HepG2 (cell line): ENCODE measurements around the gene SKI. TPM values are rescaled to one million over a fixed set of nuclear protein-coding genes. Genes with fewer than 3 reads are reported as not detected.

ENCODE experiments used
- ATAC-seq: fragments of 200-7000 bp; cut with Tn5 transposase; 3 replicates; pipeline ENCODE4 v1.9.1; 2020; ENCODE audit warnings: mild to moderate bottlenecking, moderate library complexity
- BruUV-seq: library from RNA; stranded (reverse); fragments of 400-500 nt; replicated peaks from 2 replicates; lab custom pipeline; 2021; lab: Mats Ljungman, UMichigan
- CTCF ChIA-PET: fragments of 300-600 bp; formaldehyde crosslinking; extraction: SDS; loops from one replicate; lab custom pipeline; 2021; ENCODE audit warnings: low total read pairs, inconsistent platforms, low intra/inter-chr PET ratio; lab: Yijun Ruan, JAX
- POLR2A ChIA-PET: fragments of 350-600 bp; sonication (Branson Sonifier 250); formaldehyde crosslinking; loops from one replicate; lab custom pipeline; 2020; ENCODE audit warnings: antibody characterized with exemption, inconsistent platforms; lab: Yijun Ruan, JAX
- DNase-seq: peaks from one replicate; pipeline ENCODE4 v3.0.0-alpha.2; 2015; ENCODE audit warnings: low spot score
- FAIRE-seq: peaks from 3 replicates; lab custom pipeline; 2011; peaks lifted over from hg19 to GRCh38; lab: Jason Lieb, UNC
- H2AFZ ChIP-seq: one replicate; pipeline ENCODE4 v1.6.1; 2011; ENCODE audit warnings: low read length, inconsistent platforms
- H3K27ac ChIP-seq: fragments of 300-600 bp; 3 replicates; pipeline ENCODE4 v1.8.0; 2011; ENCODE audit warnings: mixed run types, mild to moderate bottlenecking, mixed read lengths, low read length, inconsistent platforms; ENCODE audit not compliant: insufficient read depth; ENCODE audit errors: extremely low read length
- H3K27me3 ChIP-seq, 2 experiments: fragments of 200-600 bp in 1 of 2; 2 replicates in 1 of 2; 3 replicates in 1 of 2; pipeline versions ENCODE4 v1.6.0 to v1.8.0; 2011; ENCODE audit warnings: low read length in 2 of 2, mild to moderate bottlenecking in 2 of 2, moderate library complexity in 2 of 2, inconsistent platforms in 1 of 2; ENCODE audit not compliant: insufficient read depth in 2 of 2, control insufficient read depth in 1 of 2
- H3K36me3 ChIP-seq, 2 experiments: fragments of 200-600 bp in 1 of 2; replicated peaks in 1 of 2; 2 replicates in 1 of 2; 3 replicates in 1 of 2; pipeline versions ENCODE4 v1.5.1 to v1.8.0; 2011; ENCODE audit warnings: low read length in 2 of 2, inconsistent platforms in 1 of 2; ENCODE audit not compliant: insufficient read depth in 2 of 2, control insufficient read depth in 1 of 2
- H3K4me1 ChIP-seq: 2 replicates; pipeline ENCODE4 v1.5.1; 2012; ENCODE audit warnings: low read length, inconsistent platforms; ENCODE audit not compliant: insufficient read depth
- H3K4me2 ChIP-seq: 2 replicates; pipeline ENCODE4 v1.6.0; 2011; ENCODE audit warnings: low read depth, low read length, inconsistent platforms
- H3K4me3 ChIP-seq, 3 experiments: fragments of 200-600 bp in 1 of 3; sonication (generic), shearing (Covaris generic) in 1 of 3; replicated peaks in 1 of 3; 2 replicates each; pipeline ENCODE4 v1.5.1; 2011 to 2016; ENCODE audit warnings: low read length in 3 of 3, inconsistent platforms in 2 of 3, low read depth in 2 of 3, mild to moderate bottlenecking in 2 of 3, control low read depth in 1 of 3, mixed read lengths in 1 of 3; ENCODE audit not compliant: insufficient read depth in 1 of 3
- H3K79me2 ChIP-seq: one replicate; pipeline ENCODE4 v1.6.1; 2011; ENCODE audit warnings: low read length, inconsistent platforms; ENCODE audit not compliant: insufficient read depth
- H3K9ac ChIP-seq: 2 replicates; pipeline ENCODE4 v1.6.0; 2011; ENCODE audit warnings: mild to moderate bottlenecking, low read depth, low read length, inconsistent platforms; ENCODE audit not compliant: insufficient read depth
- H3K9me3 ChIP-seq: 2 replicates; pipeline ENCODE4 v1.5.1; 2012; ENCODE audit warnings: mild to moderate bottlenecking, low read length
- H4K20me1 ChIP-seq: 2 replicates; pipeline ENCODE4 v1.6.0; 2011; ENCODE audit warnings: inconsistent platforms, mild to moderate bottlenecking, low read length, moderate library complexity; ENCODE audit not compliant: insufficient read depth
- AGO2 ChIP-seq: fragments of 200-400 bp; formaldehyde crosslinking; optimal IDR thresholded peaks from 2 replicates; pipeline ENCODE3; 2017; ENCODE audit warnings: mild to moderate bottlenecking, low read depth, low read length, moderate library complexity
- AHR ChIP-seq: IDR thresholded peaks from 2 replicates; pipeline ENCODE4 v1.6.1; 2018; ENCODE audit warnings: missing genetic modification reagents, missing compliant biosample characterization
- FOXP4 ChIP-seq: sonication (generic); formaldehyde crosslinking; IDR thresholded peaks from 2 replicates; pipeline ENCODE4 v1.4.0; 2020; ENCODE audit warnings: missing genetic modification reagents
- HDAC2 ChIP-seq: sonication (generic); formaldehyde crosslinking; IDR thresholded peaks from 2 replicates; pipeline ENCODE4 v1.4.0; 2020; ENCODE audit warnings: missing genetic modification reagents
- HDAC6 ChIP-seq: fragments of 200-600 bp; sonication (generic); IDR thresholded peaks from 2 replicates; pipeline ENCODE4 v1.7.0; 2017; ENCODE audit warnings: mild to moderate bottlenecking, antibody characterized with exemption, low read length, low read depth
- NFE2L1 ChIP-seq: sonication (generic); formaldehyde crosslinking; IDR thresholded peaks from 2 replicates; pipeline ENCODE4 v1.4.0; 2020; ENCODE audit warnings: missing genetic modification reagents, mild to moderate bottlenecking, borderline replicate concordance
- POLR2G ChIP-seq: fragments of 200-400 bp; formaldehyde crosslinking; IDR thresholded peaks from 2 replicates; pipeline ENCODE4 v1.6.1; 2018; ENCODE audit warnings: mild to moderate bottlenecking, low read depth, low read length, moderate library complexity
- SMARCC2 ChIP-seq: fragments of 450-650 bp; IDR thresholded peaks from 2 replicates; pipeline ENCODE4 v1.6.1; 2017; ENCODE audit warnings: antibody characterized with exemption, mild to moderate bottlenecking
- ZBTB33 ChIP-seq: sonication (generic); formaldehyde crosslinking; IDR thresholded peaks from 2 replicates; pipeline ENCODE4 v1.4.0; 2020; ENCODE audit warnings: missing genetic modification reagents
- ZNF121 ChIP-seq: sonication (generic); formaldehyde crosslinking; IDR thresholded peaks from 2 replicates; pipeline ENCODE4 v1.5.0; 2020; ENCODE audit warnings: mild to moderate bottlenecking, missing genetic modification reagents
- ZNF124 ChIP-seq: sonication (generic); formaldehyde crosslinking; IDR thresholded peaks from 2 replicates; pipeline ENCODE4 v1.4.0; 2020; ENCODE audit warnings: missing genetic modification reagents
- ZNF768 ChIP-seq: sonication (generic); formaldehyde crosslinking; IDR thresholded peaks from 2 replicates; pipeline ENCODE4 v1.4.0; 2020; ENCODE audit warnings: missing genetic modification reagents
- WGBS: methylation state at CpG from one replicate; pipeline ENCODE4 v1.1.6; 2017; ENCODE audit warnings: low lambda C conversion rate; 5-methylcytosine and 5-hydroxymethylcytosine counted together
- in situ Hi-C: cut with HindIII; loops from 2 replicates; pipeline ENCODE4 v1.10.0; 2017; ENCODE audit warnings: low pct_unique_long_range_greater_than_20kb; ENCODE audit not compliant: extremely low pct_ligation_motif_present
- intact Hi-C: fragments of 100-400 bp; cut with micrococcal nuclease; formaldehyde crosslinking; loops from one replicate; pipeline ENCODE4 v1.10.0; 2022; ENCODE audit not compliant: unreplicated experiment
- polyA plus RNA-seq, 8 experiments: library from polyadenylated mRNA; depleted of rRNA in 3 of 8; stranded (reverse) in 7 of 8; unstranded in 1 of 8; fragments of >200 nt; fragmentation: Illumina TruSeq in 4 of 8; extraction: Trizol in 4 of 8; gene quantifications; 2 replicates each; pipeline versions ENCODE4 v1.2.1 to v1.2.3, GENCODE V29; 2011 to 2016; ENCODE audit warnings: low read depth in 4 of 8, missing spikeins in 1 of 8, mixed read lengths in 1 of 8; ENCODE audit not compliant: insufficient read depth in 1 of 8
- total RNA-seq, 5 experiments: library from RNA; depleted of rRNA; stranded (reverse); fragments of >200 nt; fragmentation: Illumina TruSeq; extraction: Trizol; gene quantifications; 2 replicates each; pipeline ENCODE4 v1.2.3, GENCODE V29; 2016; ENCODE audit warnings: low read depth in 1 of 5
- TF ChIP-seq, protein P1 (sequence below): sonication (generic); formaldehyde crosslinking; IDR thresholded peaks from 2 replicates; pipeline ENCODE4 v1.4.0; 2020; ENCODE audit warnings: missing genetic modification reagents, borderline replicate concordance

SKI gene
- total and polyA plus RNA-seq, 2 of the 13 experiments (the other 11 are each of a cell fraction or from before 2014, with no cell fraction given) = 4.7 to 6.9 TPM

DNA sequence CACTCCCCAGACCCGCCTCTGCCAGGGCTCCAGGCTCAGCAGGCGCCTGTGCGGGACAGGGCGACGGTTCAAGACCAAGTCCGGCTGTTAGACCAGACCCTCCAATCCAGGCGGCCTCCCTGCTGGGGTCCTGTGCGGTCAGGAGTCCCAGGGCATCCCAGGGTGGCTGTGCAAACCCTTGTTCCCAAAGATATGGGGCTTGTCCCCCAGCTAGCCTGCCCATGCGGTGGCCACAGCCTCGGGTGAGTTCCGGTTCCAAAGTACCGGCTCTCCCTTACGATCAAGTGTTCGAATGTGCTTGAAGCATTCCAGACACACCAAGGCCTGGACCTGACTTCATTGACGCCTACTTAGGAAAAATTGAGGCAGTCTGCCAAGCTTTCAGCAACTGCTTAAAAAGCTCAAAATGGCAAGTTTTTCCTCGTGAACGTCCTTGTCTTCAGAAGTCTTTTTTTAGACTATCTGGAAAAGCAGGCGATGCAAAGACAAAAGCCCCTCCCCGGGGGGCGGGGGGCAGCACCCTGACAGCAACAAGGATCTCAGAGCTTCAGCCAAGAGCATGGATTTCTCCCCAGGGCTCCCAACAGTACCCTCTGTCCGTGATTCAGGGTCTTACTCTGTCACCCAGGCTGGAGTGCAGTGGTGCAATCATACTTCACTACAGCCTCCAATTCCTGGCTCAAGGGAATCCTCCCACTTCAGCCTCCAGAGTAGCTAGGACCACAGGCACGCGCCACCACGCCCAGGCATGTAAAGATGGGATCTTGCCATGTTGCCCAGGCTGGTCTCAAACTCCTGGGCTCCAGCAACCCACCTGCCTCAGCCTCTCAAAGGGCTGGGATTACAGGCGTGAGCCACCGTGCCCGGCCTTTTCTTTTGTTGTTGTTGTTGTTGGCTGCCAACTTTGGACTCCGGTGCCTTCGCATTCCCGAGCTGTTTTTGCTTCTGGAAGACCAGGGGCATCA is 35.8 kb upstream of the SKI start:
- no peak overlapping the region; the same call in 1 of the 2 replicates for H3K9ac ChIP-seq
- CTCF ChIA-PET = no interaction called here
- no peaks in the 10 kb centered on the region for H4K20me1 ChIP-seq
- POLR2A ChIA-PET = interaction anchor here (1.2 to 3.1 kb wide), 3 partner anchors 19 to 199 kb away, joined by 3 to 18 read pairs (median 6); partner anchors contain the start of genes MORN1 and RER1
- peak overlapping the region in 2 of 3 experiments; percentile 13 to 80; a peak in 2 of 6 replicates for H3K4me3 ChIP-seq
- 93% methylated on average over 20 of the region's 30 CpGs for WGBS
- no peaks in the 10 kb centered on the region for H3K27me3 ChIP-seq
- intact Hi-C loops (no loop called here), in situ Hi-C loops (loop anchor here (5.0 to 25.0 kb wide), 3 partner anchors 120 to 320 kb away; no protein-coding TSS in a partner anchor)
- TSS peak; percentile 46 for BruUV-seq
- peak overlapping the region; percentile 89 for H3K4me2 ChIP-seq
- no peaks in the 10 kb centered on the region; a peak in 1 of 5 replicates for H3K36me3 ChIP-seq
- H3K27ac ChIP-seq = no peak overlapping the region
- H3K9me3 ChIP-seq = no peaks in the 10 kb centered on the region
- peaks cover 63% of the 10 kb centered on the region for H3K4me1 ChIP-seq
- DNase-seq (no peak), ATAC-seq (no peak), FAIRE-seq (no peak)
- peaks cover 28% of the 10 kb centered on the region for H3K79me2 ChIP-seq
- no peak overlapping the region for H2AFZ ChIP-seq
- no peak for TF ChIP-seq ZNF124
- no peak for TF ChIP-seq SMARCC2
- TF ChIP-seq POLR2G = no peak
- peak; percentile 45 for TF ChIP-seq AGO2
- no peak for TF ChIP-seq FOXP4 (CRISPR knock-in tag)
- TF ChIP-seq ZNF768 (CRISPR knock-in tag) = 0 out of 2 replicates have a peak, but pooled peaks have one; percentile 22
- TF ChIP-seq AHR (CRISPR knock-in tag) = no peak
- TF ChIP-seq NFE2L1 (CRISPR knock-in tag) = no peak
- no peak for TF ChIP-seq HDAC6
- peak; percentile 49; the same call in 1 of the 2 replicates for TF ChIP-seq ZNF121 (CRISPR knock-in tag)
- TF ChIP-seq, protein P1, sequence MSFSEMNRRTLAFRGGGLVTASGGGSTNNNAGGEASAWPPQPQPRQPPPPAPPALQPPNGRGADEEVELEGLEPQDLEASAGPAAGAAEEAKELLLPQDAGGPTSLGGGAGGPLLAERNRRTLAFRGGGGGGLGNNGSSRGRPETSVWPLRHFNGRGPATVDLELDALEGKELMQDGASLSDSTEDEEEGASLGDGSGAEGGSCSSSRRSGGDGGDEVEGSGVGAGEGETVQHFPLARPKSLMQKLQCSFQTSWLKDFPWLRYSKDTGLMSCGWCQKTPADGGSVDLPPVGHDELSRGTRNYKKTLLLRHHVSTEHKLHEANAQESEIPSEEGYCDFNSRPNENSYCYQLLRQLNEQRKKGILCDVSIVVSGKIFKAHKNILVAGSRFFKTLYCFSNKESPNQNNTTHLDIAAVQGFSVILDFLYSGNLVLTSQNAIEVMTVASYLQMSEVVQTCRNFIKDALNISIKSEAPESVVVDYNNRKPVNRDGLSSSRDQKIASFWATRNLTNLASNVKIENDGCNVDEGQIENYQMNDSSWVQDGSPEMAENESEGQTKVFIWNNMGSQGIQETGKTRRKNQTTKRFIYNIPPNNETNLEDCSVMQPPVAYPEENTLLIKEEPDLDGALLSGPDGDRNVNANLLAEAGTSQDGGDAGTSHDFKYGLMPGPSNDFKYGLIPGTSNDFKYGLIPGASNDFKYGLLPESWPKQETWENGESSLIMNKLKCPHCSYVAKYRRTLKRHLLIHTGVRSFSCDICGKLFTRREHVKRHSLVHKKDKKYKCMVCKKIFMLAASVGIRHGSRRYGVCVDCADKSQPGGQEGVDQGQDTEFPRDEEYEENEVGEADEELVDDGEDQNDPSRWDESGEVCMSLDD = no peak
- no peak for TF ChIP-seq HDAC2 (CRISPR knock-in tag)
- 0 out of 2 replicates have a peak, but pooled peaks have one; percentile 6 for TF ChIP-seq ZBTB33 (CRISPR knock-in tag)
